Gastrocnemius medialis (tissue), 4 donors: Measurements from ENCODE around the gene CHRM4.

ENCODE experiments used
- CTCF ChIP-seq, 5 experiments: fragments of 450-650 bp in 3 of 5; fragments of 200-600 bp in 2 of 5; sonication (generic) in 2 of 5; IDR thresholded peaks in 4 of 5; conservative IDR thresholded peaks in 1 of 5; 1 replicate in 4 of 5; 2 replicates in 1 of 5; pipeline ENCODE4 v1.5.1; 2016 to 2019; ENCODE audit warnings: antibody characterized with exemption in 5 of 5, mild to moderate bottlenecking in 3 of 5, moderate library complexity in 3 of 5
- POLR2A ChIP-seq, 2 donors: fragments of 450-650 bp; IDR thresholded peaks; one replicate each; pipeline ENCODE4 v1.6.1; 2017; ENCODE audit warnings: antibody characterized with exemption in 2 of 2, mild to moderate bottlenecking in 2 of 2, moderate library complexity in 2 of 2

- TF ChIP-seq POLR2A (IDR thresholded peaks at IDR 0.05) (no peak), CTCF (IDR thresholded peaks at IDR 0.05 in 4 of 5, conservative IDR thresholded peaks at IDR 0.05 in 1 of 5) (no peak)
These were observed 26.8 kb downstream of the CHRM4 start for GRCh38 chr11:46364791-46365190.
